Epithelial cell of esophagus (primary cell): ENCODE measurements around the gene TTLL6.

Source experiments
- DNase-seq: peaks from one replicate; pipeline ENCODE4 v3.0.0; 2010; ENCODE audit warnings: low read depth
- H3K4me3 ChIP-seq: 2 replicates; pipeline ENCODE4 v1.5.1; 2011; ENCODE audit warnings: mild to moderate bottlenecking, low read length, control low read depth
- TF ChIP-seq, protein P1 (sequence below): IDR thresholded peaks from 2 replicates; pipeline ENCODE4 v1.5.1; 2011; ENCODE audit warnings: low read depth, mild to moderate bottlenecking, low read length, control low read depth, inconsistent platforms; ENCODE audit not compliant: insufficient read depth; ENCODE audit errors: missing control alignments

Gene TTLL6

DNA sequence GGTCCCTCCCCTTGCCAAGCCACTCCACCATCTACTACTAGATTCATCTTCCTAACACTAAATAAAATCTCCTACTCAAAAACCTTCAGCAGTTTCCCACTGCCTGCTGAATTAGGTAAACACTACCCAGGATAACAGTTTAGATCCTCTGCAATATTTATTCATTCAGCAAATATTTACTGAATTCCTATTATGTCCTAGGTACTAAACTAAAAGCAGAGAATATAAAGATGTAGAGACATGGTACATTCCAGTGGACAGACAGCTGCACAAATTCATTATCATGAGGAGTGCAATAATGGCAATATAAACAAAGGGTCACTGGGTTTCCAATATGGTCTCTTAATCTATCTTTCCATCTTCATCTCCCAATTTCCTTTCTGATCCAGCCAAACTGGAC is 57.7 kb downstream of the TTLL6 start:
- TF ChIP-seq, protein P1, sequence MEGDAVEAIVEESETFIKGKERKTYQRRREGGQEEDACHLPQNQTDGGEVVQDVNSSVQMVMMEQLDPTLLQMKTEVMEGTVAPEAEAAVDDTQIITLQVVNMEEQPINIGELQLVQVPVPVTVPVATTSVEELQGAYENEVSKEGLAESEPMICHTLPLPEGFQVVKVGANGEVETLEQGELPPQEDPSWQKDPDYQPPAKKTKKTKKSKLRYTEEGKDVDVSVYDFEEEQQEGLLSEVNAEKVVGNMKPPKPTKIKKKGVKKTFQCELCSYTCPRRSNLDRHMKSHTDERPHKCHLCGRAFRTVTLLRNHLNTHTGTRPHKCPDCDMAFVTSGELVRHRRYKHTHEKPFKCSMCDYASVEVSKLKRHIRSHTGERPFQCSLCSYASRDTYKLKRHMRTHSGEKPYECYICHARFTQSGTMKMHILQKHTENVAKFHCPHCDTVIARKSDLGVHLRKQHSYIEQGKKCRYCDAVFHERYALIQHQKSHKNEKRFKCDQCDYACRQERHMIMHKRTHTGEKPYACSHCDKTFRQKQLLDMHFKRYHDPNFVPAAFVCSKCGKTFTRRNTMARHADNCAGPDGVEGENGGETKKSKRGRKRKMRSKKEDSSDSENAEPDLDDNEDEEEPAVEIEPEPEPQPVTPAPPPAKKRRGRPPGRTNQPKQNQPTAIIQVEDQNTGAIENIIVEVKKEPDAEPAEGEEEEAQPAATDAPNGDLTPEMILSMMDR = no peak
- DNase-seq = no peak
- H3K4me3 ChIP-seq = no peak overlapping the region

DNA sequence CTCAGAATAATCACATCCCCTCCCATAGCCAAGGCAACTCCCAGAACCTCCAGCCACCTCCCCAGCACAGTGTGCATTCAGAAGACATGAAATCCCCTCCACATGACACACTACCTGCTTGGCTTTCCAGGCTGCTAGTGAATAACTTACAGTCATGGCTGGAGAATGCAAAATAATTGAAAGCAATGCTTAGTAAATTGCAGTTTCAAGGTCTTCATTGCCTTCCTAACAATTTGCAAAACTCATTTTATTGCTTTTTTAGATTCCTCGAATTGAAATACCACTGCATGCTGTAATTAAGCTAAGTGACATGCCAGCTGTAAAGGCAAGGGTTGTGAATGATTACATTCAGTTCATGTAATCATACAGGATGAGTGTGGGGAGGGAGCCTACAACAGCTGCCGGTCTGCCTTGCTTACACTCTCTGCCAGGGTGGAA is 59.5 kb downstream of the TTLL6 start:
- TF ChIP-seq, protein P1 = no peak
- no peak for DNase-seq
- H3K4me3 ChIP-seq = no peak overlapping the region

DNA sequence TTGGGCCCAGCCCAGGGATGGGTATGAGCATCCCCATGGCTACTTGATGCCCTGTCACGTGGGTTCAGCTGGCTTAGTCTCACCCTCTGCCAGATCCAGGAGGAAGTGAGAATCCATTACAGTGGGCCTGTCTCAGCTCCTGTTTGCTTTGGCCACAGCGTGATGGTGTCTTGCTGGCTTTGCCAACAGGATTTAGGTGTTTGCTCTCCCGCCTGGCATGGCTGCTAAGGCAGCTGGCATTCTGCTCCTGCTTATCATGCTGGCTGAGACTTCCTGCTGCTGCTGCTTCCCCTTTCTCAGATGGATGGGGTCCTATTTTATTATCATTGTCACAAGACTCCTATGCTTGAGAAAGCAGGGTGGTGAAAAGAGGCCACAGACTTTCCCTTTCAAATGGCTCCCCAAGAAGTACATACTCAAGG is 60.2 kb downstream of the TTLL6 start:
- TF ChIP-seq, protein P1 = no peak
- H3K4me3 ChIP-seq = no peak overlapping the region
- no peak for DNase-seq

DNA sequence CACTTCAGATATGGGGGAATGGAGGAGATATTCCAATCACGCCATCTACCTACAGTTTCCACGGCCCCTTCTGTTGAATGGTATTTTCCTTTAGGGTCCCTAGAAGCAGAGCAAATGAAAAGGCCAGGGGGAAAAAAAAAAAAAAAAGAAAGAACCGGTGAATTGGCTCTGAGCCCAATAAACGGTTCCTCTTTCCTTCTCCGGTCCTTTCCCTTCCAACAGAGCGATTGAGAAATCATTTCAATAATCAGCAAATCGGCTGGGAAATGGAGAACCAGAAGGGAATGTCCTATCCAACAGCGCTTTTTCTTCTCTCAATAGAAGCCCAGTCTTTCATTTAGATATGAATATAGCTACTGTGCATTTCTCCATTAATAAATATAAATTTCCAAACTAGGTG is 61.7 kb downstream of the TTLL6 start:
- no peak for DNase-seq
- TF ChIP-seq, protein P1 = no peak
- no peak overlapping the region for H3K4me3 ChIP-seq

DNA sequence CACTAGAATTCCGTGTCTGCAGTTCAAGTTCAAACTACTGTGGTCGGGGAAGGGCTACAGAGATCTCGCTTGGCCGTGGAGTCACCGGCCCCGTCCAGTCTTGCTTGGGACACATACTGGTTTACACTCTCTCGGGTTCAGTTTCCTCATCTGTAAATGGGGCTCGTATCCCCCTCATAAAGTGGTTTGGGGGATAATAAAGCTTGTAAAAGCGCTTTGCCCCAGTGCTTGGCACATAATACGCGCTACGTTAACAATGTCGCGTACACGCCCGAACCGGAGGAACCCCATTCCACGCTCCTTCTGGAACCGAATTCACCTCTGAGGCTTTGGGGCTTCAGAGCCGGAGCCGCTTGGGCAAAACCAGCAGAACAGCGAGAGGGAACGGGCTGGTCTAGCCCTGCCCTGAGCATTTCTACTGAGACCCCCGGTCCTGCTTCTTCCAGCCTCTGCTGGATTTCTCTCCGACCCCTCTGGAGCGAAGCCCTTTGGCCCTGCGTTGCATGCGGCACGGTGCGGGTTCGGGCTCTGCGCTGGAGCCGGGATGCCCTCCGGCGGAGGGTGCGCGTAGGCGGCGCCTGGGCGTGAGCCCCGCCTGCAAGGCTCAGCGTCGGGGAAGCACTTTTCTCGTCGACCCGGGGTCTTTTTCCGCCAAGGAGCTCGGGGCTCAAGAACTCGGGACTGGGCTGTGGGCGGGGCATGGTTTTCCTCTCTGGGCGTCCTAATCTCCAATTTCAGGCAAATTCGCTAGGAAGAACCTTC is 62.3 kb downstream of the TTLL6 start:
- H3K4me3 ChIP-seq = no peak overlapping the region
- TF ChIP-seq, protein P1 = no peak
- DNase-seq = no peak

DNA sequence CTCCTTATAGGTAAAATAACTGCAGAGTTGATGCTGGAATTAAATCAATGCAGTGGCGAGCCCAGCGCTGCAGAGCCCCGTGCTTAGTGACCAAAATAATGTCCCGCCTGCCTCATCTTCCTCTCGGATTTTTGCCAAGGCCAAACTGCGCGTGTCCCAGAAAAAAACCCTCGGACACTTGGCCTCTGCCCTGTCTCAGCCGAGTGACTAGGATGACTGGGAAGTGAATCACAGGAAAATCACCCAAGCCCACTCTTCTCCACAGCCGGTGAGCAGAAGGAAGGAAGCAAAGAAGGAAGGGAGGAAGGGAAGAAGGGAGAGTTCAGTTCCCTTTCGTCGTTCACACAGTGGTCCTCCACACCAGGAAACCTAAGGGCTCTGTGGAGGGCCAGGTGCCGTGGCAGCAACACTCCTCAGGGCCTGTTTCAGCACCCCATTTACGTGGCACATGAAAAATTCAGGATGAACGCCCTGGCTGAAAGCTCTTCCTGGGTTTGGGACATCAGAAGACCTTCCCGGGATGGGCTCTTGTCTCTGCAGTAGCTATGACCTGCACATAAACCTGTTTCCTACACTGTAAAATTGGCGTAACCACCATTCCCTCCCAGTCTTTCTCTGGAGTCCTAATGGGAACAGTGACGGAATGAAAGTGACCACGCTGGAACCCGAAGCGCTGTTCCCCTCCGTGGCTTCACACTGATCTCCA is 63.1 kb downstream of the TTLL6 start:
- no peak overlapping the region for H3K4me3 ChIP-seq
- DNase-seq = no peak
- TF ChIP-seq, protein P1 = no peak
